ENCODE results near the gene UTF1.

UTF1 gene

DNA sequence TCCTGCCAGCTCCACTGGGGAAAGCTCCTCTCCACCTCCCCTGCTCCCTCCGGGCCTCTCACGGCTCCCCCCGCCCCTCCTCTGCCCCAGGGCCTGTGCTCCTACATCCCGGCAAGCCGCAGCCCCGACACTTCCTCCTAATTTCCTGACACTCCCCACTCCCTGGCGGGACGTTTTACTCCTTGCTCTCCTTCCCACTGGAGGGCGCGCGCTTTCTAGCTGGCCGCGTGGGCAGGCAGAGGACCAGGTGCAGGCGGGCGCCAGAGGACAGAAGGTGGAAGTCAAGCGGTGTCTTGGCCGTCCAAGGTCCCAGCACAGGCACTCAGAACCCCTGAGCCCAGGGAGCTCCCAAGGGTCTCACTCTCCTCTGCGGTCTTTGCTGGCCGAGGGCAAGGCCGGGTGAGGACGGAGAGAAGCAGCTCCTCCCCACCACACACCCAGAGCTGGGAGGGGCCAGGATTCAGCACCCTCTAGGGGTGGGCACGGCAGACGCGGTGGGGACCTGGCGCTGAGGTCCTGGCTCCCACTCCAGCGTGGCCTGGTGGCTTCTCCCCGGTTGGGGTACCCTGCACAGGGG, 27.6 kb downstream of the UTF1 start:
- Histone ChIP-seq H3K27me3 (replicated peaks; ENCODE audit: control insufficient read depth, insufficient read depth, low read length, poor library complexity, severe bottlenecking) (no peaks in the 10 kb centered on the region), H3K27ac (ENCODE audit: insufficient read depth, low read length, poor library complexity, severe bottlenecking) (peak overlapping the region; percentile 81), H3K4me3 (ENCODE audit: insufficient read depth, low read depth, low read length, poor library complexity, severe bottlenecking) (no peak overlapping the region), H3K4me1 (ENCODE audit: control insufficient read depth, insufficient read depth, low read length, poor library complexity, severe bottlenecking) (peaks cover 48% of the 10 kb centered on the region), H3K9me3 (ENCODE audit: control insufficient read depth, low read length) (no peaks in the 10 kb centered on the region), H3K36me3 (ENCODE audit: control insufficient read depth, insufficient read depth, low read length) (peaks cover 1% of the 10 kb centered on the region)
- DNase-seq = no peak

DNA sequence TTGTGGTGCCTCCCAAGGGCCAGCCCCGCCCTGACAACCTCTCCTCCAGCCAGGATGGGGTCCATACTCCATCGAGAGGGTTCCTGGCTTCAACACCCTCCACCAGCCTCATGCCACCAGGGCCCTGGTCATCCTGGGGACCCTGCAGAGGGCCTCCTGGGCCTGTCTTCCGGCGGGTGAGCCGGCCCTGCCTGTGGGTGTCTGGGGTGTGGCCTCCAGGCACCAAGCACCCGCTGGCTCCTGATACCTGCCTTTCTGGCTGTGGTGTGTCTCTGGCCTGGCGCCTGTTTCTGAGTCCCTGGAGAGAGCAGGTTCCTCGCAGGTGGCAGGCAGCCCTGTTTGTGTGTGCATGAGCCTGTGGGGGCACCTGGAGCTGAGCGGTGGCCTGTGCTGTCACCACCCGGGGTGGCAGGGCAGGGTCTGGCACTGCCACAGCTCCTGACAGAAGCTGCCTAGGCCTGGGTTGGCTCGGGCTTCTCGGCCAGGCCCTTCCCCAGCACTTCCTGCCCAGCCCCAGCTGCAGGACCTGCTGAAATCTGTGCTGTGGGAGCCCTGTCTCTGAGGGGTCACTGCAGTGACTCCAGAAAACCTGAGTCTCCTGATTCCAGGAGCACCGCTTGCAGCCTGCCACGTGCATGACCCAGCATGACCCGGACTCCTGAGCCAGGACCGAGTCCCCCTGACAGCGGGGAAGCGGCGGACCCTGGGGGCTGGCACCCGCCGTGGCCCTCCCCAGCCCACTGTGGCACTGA, 28.2 kb downstream of the UTF1 start:
- no peak for DNase-seq
- H3K27ac ChIP-seq (ENCODE audit: insufficient read depth, low read length, poor library complexity, severe bottlenecking) = peak overlapping the region; percentile 81

DNA sequence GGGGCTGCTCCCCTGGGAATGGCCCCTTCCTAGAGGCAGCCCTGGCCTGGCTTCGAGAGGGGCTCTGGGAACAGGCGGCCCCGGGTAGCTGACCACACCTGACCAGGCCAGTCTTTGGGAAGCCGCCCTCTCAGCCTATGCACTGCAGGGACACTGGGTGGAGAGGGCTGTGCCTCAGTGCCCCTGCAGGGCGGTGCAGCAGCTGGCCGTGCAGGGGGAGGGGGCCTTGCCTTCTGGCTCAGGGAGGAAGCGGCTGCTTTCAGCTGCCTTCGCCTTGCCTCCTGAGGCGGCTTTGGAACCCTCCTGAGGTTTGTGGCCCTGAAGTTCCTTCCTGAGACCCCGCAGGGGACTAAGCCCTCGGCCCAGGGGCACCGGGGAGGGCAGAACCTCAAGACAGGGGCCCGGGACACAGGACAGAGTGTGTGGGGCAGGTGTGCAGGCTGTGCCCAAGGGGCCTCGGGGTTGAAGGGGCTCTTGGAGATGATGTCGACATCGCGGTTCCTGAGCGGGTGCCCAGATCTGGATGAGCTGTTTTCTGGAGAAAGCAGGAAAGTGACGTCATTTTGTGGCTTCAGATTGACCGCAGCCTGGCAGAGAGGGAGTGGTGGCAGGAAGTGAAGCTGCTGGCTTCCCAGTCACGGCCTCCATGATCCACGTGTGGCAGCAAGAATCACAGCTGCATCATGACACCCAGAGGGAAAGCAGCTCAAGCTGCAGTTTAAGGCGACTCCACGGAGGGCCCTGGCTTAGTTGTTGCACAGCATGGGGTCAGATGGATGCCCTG, 29.0 kb downstream of the UTF1 start:
- Histone ChIP-seq H3K27me3 (replicated peaks; ENCODE audit: control insufficient read depth, insufficient read depth, low read length, poor library complexity, severe bottlenecking) (no peaks in the 10 kb centered on the region), H3K4me3 (ENCODE audit: insufficient read depth, low read depth, low read length, poor library complexity, severe bottlenecking) (no peak overlapping the region), H3K27ac (ENCODE audit: insufficient read depth, low read length, poor library complexity, severe bottlenecking) (peak overlapping the region; percentile 81), H3K4me1 (ENCODE audit: control insufficient read depth, insufficient read depth, low read length, poor library complexity, severe bottlenecking) (peaks cover 60% of the 10 kb centered on the region), H3K9me3 (ENCODE audit: control insufficient read depth, low read length) (no peaks in the 10 kb centered on the region), H3K36me3 (ENCODE audit: control insufficient read depth, insufficient read depth, low read length) (peaks cover 10% of the 10 kb centered on the region)
- peak; percentile 78 to 86 (median 84) for DNase-seq

More for the DNA sequence above, 28.2 kb downstream of the UTF1 start:
- H3K36me3 ChIP-seq (ENCODE audit: control insufficient read depth, insufficient read depth, low read length) = peaks cover 8% of the 10 kb centered on the region
- no peaks in the 10 kb centered on the region for H3K9me3 ChIP-seq (ENCODE audit: control insufficient read depth, low read length)
- no peaks in the 10 kb centered on the region for H3K27me3 ChIP-seq (replicated peaks; ENCODE audit: control insufficient read depth, insufficient read depth, low read length, poor library complexity, severe bottlenecking)
- H3K4me1 ChIP-seq (ENCODE audit: control insufficient read depth, insufficient read depth, low read length, poor library complexity, severe bottlenecking) = peaks cover 54% of the 10 kb centered on the region
- H3K4me3 ChIP-seq (ENCODE audit: insufficient read depth, low read depth, low read length, poor library complexity, severe bottlenecking) = no peak overlapping the region

GRCh38 chr10:133259602-133259989, 29.6 kb downstream of the UTF1 start:
- Histone ChIP-seq H3K36me3 (ENCODE audit: control insufficient read depth, insufficient read depth, low read length) (peaks cover 10% of the 10 kb centered on the region), H3K27ac (ENCODE audit: insufficient read depth, low read length, poor library complexity, severe bottlenecking) (peak overlapping the region; percentile 81), H3K4me3 (ENCODE audit: insufficient read depth, low read depth, low read length, poor library complexity, severe bottlenecking) (no peak overlapping the region), H3K4me1 (ENCODE audit: control insufficient read depth, insufficient read depth, low read length, poor library complexity, severe bottlenecking) (peaks cover 66% of the 10 kb centered on the region), H3K27me3 (replicated peaks; ENCODE audit: control insufficient read depth, insufficient read depth, low read length, poor library complexity, severe bottlenecking) (no peaks in the 10 kb centered on the region), H3K9me3 (ENCODE audit: control insufficient read depth, low read length) (no peaks in the 10 kb centered on the region)
- no peak for DNase-seq

DNA sequence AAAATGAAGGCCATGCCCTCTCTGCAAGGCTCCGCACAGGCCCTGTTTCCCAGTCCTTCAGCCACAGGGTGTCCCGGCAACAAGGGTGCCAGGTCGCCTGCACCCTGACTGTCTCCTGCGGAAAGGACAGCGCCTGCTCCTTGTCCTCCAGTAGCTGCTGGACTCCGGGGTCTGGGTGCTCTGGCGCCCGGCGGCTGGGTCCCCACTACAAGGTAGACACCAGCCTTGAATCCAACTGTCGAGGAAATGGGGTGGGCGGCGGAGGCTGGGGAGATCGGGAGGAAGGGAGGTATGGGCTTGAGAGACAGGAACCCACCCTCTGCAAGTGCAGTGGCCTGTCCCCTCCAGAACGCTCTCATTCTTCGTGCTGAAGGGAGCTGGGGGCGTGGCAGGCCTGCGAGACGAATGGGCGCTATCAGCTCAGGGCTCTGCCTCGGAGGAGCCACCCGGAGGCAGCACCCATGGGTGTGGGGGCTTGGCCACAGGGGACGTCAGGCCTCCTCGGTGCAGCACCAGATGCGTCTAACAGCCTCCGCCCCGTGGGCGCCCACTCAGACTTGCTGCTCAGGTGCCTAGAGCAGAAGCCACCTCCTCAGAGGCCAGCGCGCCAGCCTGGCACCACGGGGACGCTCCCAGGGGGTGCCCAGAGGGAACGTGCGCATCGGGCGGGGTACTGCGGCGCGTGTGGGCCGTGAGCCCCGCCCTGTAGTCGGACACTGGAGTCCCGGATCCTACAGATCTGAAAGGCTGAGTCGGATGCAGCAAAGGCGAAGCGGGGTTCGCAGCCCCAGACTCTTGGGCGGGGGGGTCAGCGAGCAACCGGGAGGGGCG, 31.1 kb downstream of the UTF1 start:
- Histone ChIP-seq H3K27me3 (replicated peaks; ENCODE audit: control insufficient read depth, insufficient read depth, low read length, poor library complexity, severe bottlenecking) (no peaks in the 10 kb centered on the region), H3K9me3 (ENCODE audit: control insufficient read depth, low read length) (no peaks in the 10 kb centered on the region), H3K36me3 (ENCODE audit: control insufficient read depth, insufficient read depth, low read length) (peaks cover 10% of the 10 kb centered on the region), H3K27ac (ENCODE audit: insufficient read depth, low read length, poor library complexity, severe bottlenecking) (peak overlapping the region; percentile 90), H3K4me1 (ENCODE audit: control insufficient read depth, insufficient read depth, low read length, poor library complexity, severe bottlenecking) (peaks cover 72% of the 10 kb centered on the region), H3K4me3 (ENCODE audit: insufficient read depth, low read depth, low read length, poor library complexity, severe bottlenecking) (peak overlapping the region; percentile 60)
- peak; percentile 52 to 66 (median 57) for DNase-seq

GRCh38 chr10:133261726-133262325, 31.8 kb downstream of the UTF1 start:
- Histone ChIP-seq H3K27ac (ENCODE audit: insufficient read depth, low read length, poor library complexity, severe bottlenecking) (peak overlapping the region; percentile 90), H3K4me3 (ENCODE audit: insufficient read depth, low read depth, low read length, poor library complexity, severe bottlenecking) (peak overlapping the region; percentile 60), H3K4me1 (ENCODE audit: control insufficient read depth, insufficient read depth, low read length, poor library complexity, severe bottlenecking) (peaks cover 72% of the 10 kb centered on the region), H3K27me3 (replicated peaks; ENCODE audit: control insufficient read depth, insufficient read depth, low read length, poor library complexity, severe bottlenecking) (no peaks in the 10 kb centered on the region), H3K36me3 (ENCODE audit: control insufficient read depth, insufficient read depth, low read length) (peaks cover 14% of the 10 kb centered on the region), H3K9me3 (ENCODE audit: control insufficient read depth, low read length) (no peaks in the 10 kb centered on the region)
- DNase-seq = peak; percentile 79 to 84 (median 82)

DNA sequence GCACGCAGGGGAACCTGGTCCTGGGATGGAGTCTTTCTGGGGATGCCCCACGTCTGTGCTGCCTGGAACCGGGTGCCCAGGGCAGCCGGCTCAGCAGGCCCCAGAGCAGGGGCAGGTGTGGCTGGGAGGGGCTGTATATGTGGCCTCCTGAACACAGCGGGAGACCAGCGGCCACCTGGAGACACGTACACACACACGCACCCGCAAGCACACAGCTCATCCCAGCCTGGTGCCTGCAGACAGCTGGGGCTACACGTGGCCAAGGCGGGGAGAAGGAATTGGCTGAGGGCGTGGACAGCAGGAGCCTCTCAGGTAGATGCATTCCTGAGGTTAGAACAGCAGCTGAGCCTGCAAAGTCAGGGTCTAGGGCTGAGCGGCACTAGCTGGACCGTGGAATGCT, 32.7 kb downstream of the UTF1 start:
- peaks cover 64% of the 10 kb centered on the region for H3K4me1 ChIP-seq (ENCODE audit: control insufficient read depth, insufficient read depth, low read length, poor library complexity, severe bottlenecking)
- no peak for DNase-seq

DNA sequence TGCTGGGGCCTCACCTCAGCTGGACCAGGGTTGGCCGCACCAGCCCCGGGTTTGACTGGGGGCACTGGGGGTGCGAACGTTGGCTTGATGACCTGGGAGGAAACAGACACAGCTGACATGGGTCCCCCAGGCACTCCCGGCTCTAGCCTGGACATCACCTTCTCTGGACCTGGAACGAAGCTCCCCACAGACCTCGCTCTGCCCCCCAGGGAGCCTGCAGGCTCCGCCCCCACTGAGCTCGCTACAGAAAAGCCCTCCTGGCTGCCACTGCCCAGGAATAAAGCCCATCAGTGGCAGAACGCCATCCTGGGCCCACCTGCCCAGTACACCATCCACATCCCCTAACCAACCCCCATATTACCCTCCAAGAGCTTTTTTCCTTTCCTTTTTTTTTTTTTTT, 33.7 kb downstream of the UTF1 start:
- no peaks in the 10 kb centered on the region for H3K27me3 ChIP-seq (replicated peaks; ENCODE audit: control insufficient read depth, insufficient read depth, low read length, poor library complexity, severe bottlenecking)
- H3K27ac ChIP-seq (ENCODE audit: insufficient read depth, low read length, poor library complexity, severe bottlenecking) = no peak overlapping the region
- H3K4me1 ChIP-seq (ENCODE audit: control insufficient read depth, insufficient read depth, low read length, poor library complexity, severe bottlenecking) = peaks cover 55% of the 10 kb centered on the region
- no peak for DNase-seq
- H3K36me3 ChIP-seq (ENCODE audit: control insufficient read depth, insufficient read depth, low read length) = peaks cover 32% of the 10 kb centered on the region
- H3K9me3 ChIP-seq (ENCODE audit: control insufficient read depth, low read length) = no peaks in the 10 kb centered on the region
- H3K4me3 ChIP-seq (ENCODE audit: insufficient read depth, low read depth, low read length, poor library complexity, severe bottlenecking) = no peak overlapping the region

More for the DNA sequence above, 32.7 kb downstream of the UTF1 start:
- peak overlapping the region; percentile 66 for H3K27ac ChIP-seq (ENCODE audit: insufficient read depth, low read length, poor library complexity, severe bottlenecking)
- H3K27me3 ChIP-seq (replicated peaks; ENCODE audit: control insufficient read depth, insufficient read depth, low read length, poor library complexity, severe bottlenecking) = no peaks in the 10 kb centered on the region
- no peaks in the 10 kb centered on the region for H3K9me3 ChIP-seq (ENCODE audit: control insufficient read depth, low read length)
- peaks cover 22% of the 10 kb centered on the region for H3K36me3 ChIP-seq (ENCODE audit: control insufficient read depth, insufficient read depth, low read length)
- no peak overlapping the region for H3K4me3 ChIP-seq (ENCODE audit: insufficient read depth, low read depth, low read length, poor library complexity, severe bottlenecking)

GRCh38 chr10:133264461-133264860, 34.4 kb downstream of the UTF1 start:
- Histone ChIP-seq H3K36me3 (ENCODE audit: control insufficient read depth, insufficient read depth, low read length) (peaks cover 40% of the 10 kb centered on the region), H3K4me3 (ENCODE audit: insufficient read depth, low read depth, low read length, poor library complexity, severe bottlenecking) (no peak overlapping the region), H3K9me3 (ENCODE audit: control insufficient read depth, low read length) (no peaks in the 10 kb centered on the region), H3K4me1 (ENCODE audit: control insufficient read depth, insufficient read depth, low read length, poor library complexity, severe bottlenecking) (peaks cover 47% of the 10 kb centered on the region), H3K27me3 (replicated peaks; ENCODE audit: control insufficient read depth, insufficient read depth, low read length, poor library complexity, severe bottlenecking) (no peaks in the 10 kb centered on the region), H3K27ac (ENCODE audit: insufficient read depth, low read length, poor library complexity, severe bottlenecking) (peak overlapping the region; percentile 11)
- no peak for DNase-seq
